ENCODE measurements around the gene EPG5. TPM values are rescaled to one million over a fixed set of nuclear protein-coding genes. Genes with fewer than 3 reads are reported as not detected.

EPG5 gene
- total and polyA plus RNA-seq, 2 donors (not counting 3 experiments of a cell fraction or from before 2014, with no cell fraction given), result 16.7 to 25.6 TPM

DNA sequence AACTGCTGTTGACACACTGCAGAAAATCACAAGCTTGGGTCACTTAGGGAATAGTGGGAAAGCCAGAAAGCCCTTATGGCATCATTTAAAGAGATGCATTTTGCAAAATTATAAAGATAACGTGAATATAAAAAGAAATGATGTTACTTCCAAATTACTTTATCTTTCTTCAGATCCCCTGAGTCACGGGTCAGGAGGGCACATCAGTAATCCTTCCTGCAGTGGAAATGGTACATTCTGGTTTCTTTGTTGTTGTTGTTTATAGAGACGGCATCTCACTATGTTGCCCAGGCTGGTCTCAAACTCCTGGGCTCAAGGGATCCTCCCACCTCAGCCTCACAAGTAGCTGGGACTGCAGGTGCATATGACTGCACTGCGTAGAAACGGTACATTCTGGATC, 9.8 kb upstream of the EPG5 start:
- ChIA-PET POLR2A (no interaction called here), CTCF (interaction anchor here (4.1 to 5.8 kb wide), 2 partner anchors 96 to 312 kb away, joined by 26 to 49 read pairs; no protein-coding TSS in a partner anchor)
- DNase-seq (ENCODE audit: low read depth, low spot score) (no peak), FAIRE-seq (no peak)
- H3K27ac ChIP-seq (ENCODE audit: insufficient read depth, low read depth, low read length), result no peak overlapping the region
- H3K4me3 ChIP-seq (replicated peaks in 1 of 3; ENCODE audit: insufficient read depth in 1 of 3, low read depth in 1 of 3, low read length in 3 of 3), result no peak overlapping the region
- no TSS peak for BruUV-seq (replicated peaks)
- intact Hi-C loops (cut with micrococcal nuclease) (no loop called here), dilution Hi-C loops (cut with MboI; ENCODE audit: extremely low pct_ligation_motif_present, low sequenced_read_pairs) (no loop called here)
- no peak overlapping the region for H2AFZ ChIP-seq (ENCODE audit: low read depth, low read length)
- H3K4me2 ChIP-seq (ENCODE audit: insufficient read depth, low read length), result no peak overlapping the region
- H3K9ac ChIP-seq (replicated peaks; ENCODE audit: extremely low read depth, insufficient read depth, low read length), result no peak overlapping the region
- no peaks in the 10 kb centered on the region for H3K9me3 ChIP-seq (replicated peaks; ENCODE audit: control insufficient read depth, insufficient read depth, low read length)
- TF ChIP-seq GATA2 (IDR thresholded peaks at IDR 0.05; ENCODE audit: insufficient read depth, insufficient read length, low read depth, low read length) (peak; percentile 47), POLR2AphosphoS5 (IDR thresholded peaks at IDR 0.05; ENCODE audit: insufficient read depth, low read depth, low read length) (no peak)
- H3K9me1 ChIP-seq (replicated peaks; ENCODE audit: control insufficient read depth, extremely low read depth, insufficient read depth, low read length), result no peaks in the 10 kb centered on the region
- H4K20me1 ChIP-seq (replicated peaks; ENCODE audit: control insufficient read depth, extremely low read depth, insufficient read depth, low read length), result no peaks in the 10 kb centered on the region
- H3K79me2 ChIP-seq (ENCODE audit: control insufficient read depth, insufficient read depth, low read length), result no peaks in the 10 kb centered on the region
- H3K4me1 ChIP-seq (ENCODE audit: control insufficient read depth, extremely low read depth, insufficient read depth, low read length), result no peaks in the 10 kb centered on the region
- H3K27me3 ChIP-seq (ENCODE audit: control insufficient read depth in 2 of 2, insufficient read depth in 2 of 2, low read length in 2 of 2), result no peaks in the 10 kb centered on the region
- H3K36me3 ChIP-seq (ENCODE audit: control insufficient read depth in 2 of 2, extremely low read depth in 1 of 2, insufficient read depth in 2 of 2, low read length in 2 of 2), result no peaks in the 10 kb centered on the region

DNA sequence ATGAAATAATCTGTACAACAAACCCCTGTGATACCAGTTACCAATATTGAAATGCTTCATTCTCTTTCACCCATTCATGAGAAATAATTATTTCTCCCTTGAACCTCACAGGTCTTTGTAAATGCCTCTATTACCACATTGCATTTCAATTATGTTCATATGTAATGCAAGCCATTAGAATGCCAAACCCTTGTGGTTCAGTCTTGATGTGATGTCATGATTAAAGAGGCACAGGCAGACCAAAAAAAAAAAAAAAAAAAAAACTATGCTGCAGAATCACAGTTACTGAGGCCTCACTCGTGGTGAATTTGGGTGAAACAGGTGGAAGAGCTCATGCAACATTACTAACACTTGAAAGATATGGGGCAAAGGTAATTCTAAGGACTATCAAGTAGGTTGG, 9.4 kb upstream of the EPG5 start:
- dilution Hi-C loops (cut with MboI; ENCODE audit: extremely low pct_ligation_motif_present, low sequenced_read_pairs), result no loop called here
- BruUV-seq (replicated peaks), result no TSS peak

More for the DNA sequence above, 9.4 kb upstream of the EPG5 start:
- Histone ChIP-seq H3K27me3 (ENCODE audit: control insufficient read depth in 2 of 2, insufficient read depth in 2 of 2, low read length in 2 of 2) (no peaks in the 10 kb centered on the region), H3K36me3 (ENCODE audit: control insufficient read depth in 2 of 2, extremely low read depth in 1 of 2, insufficient read depth in 2 of 2, low read length in 2 of 2) (no peaks in the 10 kb centered on the region), H3K4me2 (ENCODE audit: insufficient read depth, low read length) (no peak overlapping the region), H3K9me3 (replicated peaks; ENCODE audit: control insufficient read depth, insufficient read depth, low read length) (no peaks in the 10 kb centered on the region), H4K20me1 (replicated peaks; ENCODE audit: control insufficient read depth, extremely low read depth, insufficient read depth, low read length) (no peaks in the 10 kb centered on the region), H3K27ac (ENCODE audit: insufficient read depth, low read depth, low read length) (no peak overlapping the region), H2AFZ (ENCODE audit: low read depth, low read length) (no peak overlapping the region), H3K9ac (replicated peaks; ENCODE audit: extremely low read depth, insufficient read depth, low read length) (no peak overlapping the region), H3K79me2 (ENCODE audit: control insufficient read depth, insufficient read depth, low read length) (no peaks in the 10 kb centered on the region), H3K4me3 (replicated peaks in 1 of 3; ENCODE audit: insufficient read depth in 1 of 3, low read depth in 1 of 3, low read length in 3 of 3) (no peak overlapping the region), H3K9me1 (replicated peaks; ENCODE audit: control insufficient read depth, extremely low read depth, insufficient read depth, low read length) (no peaks in the 10 kb centered on the region), H3K4me1 (ENCODE audit: control insufficient read depth, extremely low read depth, insufficient read depth, low read length) (no peaks in the 10 kb centered on the region)
- ChIA-PET CTCF (interaction anchor here (0.9 to 5.8 kb wide), 3 partner anchors 66 to 311 kb away, joined by 3 to 49 read pairs (median 26); no protein-coding TSS in a partner anchor), POLR2A (no interaction called here)
- no peak for DNase-seq (ENCODE audit: low read depth, low spot score)
- FAIRE-seq, result no peak
- no peak for TF ChIP-seq EZH2 (IDR thresholded peaks at IDR 0.05; ENCODE audit: borderline replicate concordance, low read depth, low read length, severe bottlenecking)
- no peak for TF ChIP-seq JUN (IDR thresholded peaks at IDR 0.05; ENCODE audit: borderline replicate concordance, insufficient read depth, insufficient read length, low read depth)
- no peak for TF ChIP-seq MYC (IDR thresholded peaks at IDR 0.05; ENCODE audit: low read depth, low read length)
- intact Hi-C loops (cut with micrococcal nuclease), result no loop called here
